HG03520 (cell line): ENCODE measurements around the gene BCS1L.

ENCODE experiments used
- ATAC-seq: cut with Tn5 transposase; IDR thresholded peaks from one replicate; pipeline ENCODE4 v1.9.1; 2021; ENCODE audit warnings: mild to moderate bottlenecking, moderate library complexity; ENCODE audit not compliant: unreplicated experiment

BCS1L gene, protein sequence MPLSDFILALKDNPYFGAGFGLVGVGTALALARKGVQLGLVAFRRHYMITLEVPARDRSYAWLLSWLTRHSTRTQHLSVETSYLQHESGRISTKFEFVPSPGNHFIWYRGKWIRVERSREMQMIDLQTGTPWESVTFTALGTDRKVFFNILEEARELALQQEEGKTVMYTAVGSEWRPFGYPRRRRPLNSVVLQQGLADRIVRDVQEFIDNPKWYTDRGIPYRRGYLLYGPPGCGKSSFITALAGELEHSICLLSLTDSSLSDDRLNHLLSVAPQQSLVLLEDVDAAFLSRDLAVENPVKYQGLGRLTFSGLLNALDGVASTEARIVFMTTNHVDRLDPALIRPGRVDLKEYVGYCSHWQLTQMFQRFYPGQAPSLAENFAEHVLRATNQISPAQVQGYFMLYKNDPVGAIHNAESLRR

DNA sequence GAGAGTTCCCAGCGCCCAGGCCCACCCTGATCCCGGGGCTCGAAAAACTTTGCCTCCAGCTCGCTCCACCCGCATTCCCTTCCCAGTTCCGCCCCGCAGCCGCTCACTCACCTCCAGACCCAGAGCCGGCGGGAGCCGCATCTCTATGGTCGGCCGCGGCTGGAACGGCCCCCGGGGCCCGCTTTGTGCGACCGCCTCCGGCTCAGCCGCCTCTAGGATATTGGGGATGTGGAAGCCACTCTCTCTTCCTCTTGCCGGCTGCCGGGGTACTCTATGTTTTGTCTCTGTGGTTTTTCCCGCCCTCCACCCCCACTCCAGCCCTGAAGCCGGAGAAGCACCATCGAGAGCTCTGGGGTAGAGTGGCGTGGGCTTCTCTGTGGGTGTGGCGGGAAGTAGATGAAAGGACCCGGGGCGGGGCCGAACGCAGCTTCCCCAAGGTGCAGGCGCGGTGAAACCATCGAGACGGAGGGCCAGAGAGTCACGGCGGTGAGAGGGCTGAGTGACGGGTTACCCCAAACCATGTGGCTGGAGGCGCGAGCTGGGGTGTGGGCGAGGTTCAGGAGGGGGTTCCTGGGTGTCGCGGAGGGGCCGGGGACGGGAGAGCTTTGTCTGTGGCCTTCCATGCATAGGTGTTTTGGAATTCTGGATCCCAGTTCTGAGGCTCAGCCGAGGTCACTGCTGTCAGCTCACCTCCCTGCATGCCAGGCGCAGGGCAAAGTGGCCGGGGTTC, at the start of gene BCS1L, which contains the start of gene ZNF142:
Gene BCS1L, plus strand, starts transcription at position 426 of the 730 bp plus-strand sequence. CDS start 1,305 bp downstream, outside the sequence.
Gene ZNF142, minus strand, starts transcription at position 366 of the 730 bp plus-strand sequence. CDS start 3,194 bp downstream, outside the sequence.
- ATAC-seq = peak; percentile 91

DNA sequence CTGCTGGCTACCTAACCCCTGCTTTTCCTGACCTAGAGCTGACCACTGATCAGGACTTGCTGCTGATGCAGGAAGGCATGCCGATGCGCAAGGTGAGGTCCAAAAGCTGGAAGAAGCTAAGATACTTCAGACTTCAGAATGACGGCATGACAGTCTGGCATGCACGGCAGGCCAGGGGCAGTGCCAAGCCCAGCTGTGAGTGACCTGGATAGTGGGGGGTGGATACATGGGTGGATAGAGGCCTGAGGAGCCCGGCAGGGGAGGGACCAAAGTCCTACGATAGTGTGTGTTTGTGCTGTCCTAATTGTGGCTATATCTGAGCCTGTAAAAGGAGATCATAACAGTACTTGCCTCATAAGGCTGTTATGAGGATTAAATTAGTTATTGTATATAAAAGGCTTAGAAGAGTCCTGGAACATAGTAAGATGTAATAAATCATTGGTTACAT, 43.6 kb upstream of the BCS1L start:
- no peak for ATAC-seq

DNA sequence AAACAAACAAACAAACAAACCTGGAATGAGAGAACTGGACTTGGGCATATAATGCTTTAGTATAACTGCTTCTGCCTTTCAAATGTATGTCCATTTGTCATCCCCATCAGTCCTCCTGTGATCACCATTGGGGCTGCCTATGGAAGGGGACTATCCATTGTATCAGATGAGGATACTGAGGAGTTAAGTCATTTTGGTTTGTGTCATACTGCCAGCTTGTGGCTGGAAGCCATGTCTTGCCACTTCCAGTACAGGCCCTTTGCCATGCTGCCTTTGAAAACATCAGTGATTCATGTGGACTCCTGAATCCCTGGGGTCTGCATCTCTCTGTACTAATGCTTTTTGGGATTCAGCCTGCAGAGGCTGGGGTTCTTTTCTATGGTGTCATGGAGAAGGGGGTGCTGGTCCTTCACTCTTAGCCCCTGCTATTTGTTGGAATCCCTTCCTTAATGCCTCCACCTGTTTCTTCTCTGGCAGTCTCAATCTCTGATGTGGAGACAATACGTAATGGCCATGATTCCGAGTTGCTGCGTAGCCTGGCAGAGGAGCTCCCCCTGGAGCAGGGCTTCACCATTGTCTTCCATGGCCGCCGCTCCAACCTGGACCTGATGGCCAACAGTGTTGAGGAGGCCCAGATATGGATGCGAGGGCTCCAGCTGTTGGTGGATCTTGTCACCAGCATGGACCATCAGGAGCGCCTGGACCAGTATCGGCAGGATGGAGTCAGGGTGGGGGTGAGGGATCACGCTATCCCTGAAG, 41.2 kb upstream of the BCS1L start:
- no peak for ATAC-seq

DNA sequence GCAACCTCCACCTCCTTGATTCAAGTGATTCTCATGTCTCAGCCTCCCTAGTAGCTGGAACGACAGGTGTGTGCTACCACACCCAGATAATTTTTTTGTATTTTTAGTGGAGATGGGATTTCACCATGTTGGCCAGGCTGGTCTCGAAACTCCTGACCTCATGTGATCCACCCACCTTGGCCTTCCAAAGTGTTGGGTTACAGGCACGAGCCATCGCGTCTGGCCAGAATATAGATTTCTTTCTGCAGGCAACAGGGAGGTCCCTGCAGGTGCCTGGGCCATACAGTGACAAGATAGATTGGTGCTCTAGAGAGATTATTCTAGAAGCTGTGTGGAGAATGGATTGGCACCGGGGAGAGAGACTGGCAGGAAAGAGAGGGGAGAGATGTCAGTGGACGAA, 38.5 kb upstream of the BCS1L start:
- ATAC-seq = no peak

DNA sequence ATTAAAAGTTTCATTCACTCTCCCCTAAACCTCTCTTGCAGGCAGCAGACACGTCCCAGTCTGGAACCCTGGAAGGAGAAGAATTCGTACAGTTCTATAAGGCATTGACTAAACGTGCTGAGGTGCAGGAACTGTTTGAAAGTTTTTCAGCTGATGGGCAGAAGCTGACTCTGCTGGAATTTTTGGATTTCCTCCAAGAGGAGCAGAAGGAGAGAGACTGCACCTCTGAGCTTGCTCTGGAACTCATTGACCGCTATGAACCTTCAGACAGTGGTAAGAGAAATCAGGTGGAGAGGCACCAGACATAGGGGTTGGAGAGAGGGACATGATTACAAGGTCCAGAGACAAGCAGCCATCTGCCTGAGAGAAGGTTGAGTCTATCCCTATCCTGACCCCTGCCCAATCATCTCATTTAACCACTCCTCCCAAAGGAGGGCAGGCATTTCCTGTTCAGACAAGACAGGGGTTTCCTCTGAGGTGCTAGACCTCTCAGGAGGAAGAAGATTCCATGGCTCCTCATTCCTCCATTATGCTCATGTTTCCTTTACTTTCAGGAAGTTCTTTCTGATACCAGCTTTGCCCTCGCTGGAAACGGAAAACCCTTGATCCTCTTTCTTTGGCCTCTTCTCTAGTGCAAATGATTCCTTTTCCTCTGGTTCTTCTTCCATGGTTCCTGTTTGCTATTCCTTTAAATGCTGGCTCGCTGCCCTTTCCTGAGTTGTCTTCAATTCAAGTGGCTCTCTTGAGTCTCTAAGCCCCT, 36.7 kb upstream of the BCS1L start:
- ATAC-seq = no peak

DNA sequence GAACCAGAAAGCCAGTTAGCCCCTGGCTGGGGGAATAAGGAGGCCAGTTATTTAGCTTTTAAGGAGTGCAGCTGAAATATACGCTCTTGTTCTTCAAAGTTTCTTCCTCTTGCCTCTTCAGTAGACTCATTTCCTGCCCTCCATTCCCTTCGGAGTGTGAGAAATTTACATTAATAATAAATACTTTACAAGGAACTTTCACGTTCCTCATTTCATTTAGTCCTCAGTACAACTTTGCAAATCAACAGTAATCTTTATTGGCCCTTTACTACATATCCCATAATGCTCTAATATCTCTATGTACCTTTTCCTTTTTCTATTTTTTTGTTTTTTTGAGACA, 36.1 kb upstream of the BCS1L start:
- ATAC-seq = no peak

DNA sequence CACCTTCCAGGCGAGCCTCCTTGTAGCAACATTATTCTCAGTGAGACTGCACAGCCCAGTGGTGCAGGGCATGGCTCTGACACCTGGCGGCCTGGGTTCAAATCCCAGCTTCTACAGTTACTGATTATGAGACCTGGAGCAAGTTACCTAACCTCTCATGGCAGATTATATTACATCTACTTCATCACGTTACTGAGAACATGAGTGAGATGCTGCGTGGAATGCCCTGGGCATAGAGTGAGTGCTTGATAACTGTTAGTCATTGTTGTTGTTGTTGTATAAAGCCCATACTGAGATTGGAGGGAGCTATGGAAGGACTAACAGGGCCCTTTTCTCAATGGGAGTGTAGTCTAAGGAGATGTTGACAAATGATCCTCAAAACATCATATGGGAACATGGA, 33.1 kb upstream of the BCS1L start:
- no peak for ATAC-seq

DNA sequence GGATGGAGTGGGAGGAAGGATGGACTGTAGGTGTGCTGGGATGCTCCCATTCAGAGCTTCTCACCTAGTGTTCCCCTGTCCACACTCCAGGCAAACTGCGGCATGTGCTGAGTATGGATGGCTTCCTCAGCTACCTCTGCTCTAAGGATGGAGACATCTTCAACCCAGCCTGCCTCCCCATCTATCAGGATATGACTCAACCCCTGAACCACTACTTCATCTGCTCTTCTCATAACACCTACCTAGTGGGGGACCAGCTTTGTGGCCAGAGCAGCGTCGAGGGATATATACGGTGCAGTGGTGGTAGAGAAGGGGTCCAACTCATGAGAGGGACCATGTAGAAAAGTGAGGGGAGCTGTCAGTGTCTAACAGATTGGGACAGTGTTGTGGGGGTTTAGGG, 31.5 kb upstream of the BCS1L start:
- ATAC-seq = no peak

DNA sequence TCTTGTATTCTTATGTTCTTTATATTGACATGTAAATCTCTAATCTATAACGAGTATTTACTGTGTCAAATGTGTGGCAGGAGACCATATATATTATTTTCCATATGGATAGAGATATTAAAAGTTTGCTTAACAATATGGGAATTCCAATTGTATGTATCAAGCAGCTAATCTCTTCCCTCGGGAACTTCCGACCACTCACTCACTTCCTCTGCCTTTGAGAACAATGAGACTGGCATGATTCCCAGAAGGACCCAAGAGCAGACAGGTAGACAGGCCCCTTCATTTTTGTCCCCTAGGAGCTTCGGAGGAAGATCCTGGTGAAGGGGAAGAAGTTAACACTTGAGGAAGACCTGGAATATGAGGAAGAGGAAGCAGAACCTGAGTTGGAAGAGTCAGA, 27.6 kb upstream of the BCS1L start:
- ATAC-seq = no peak

DNA sequence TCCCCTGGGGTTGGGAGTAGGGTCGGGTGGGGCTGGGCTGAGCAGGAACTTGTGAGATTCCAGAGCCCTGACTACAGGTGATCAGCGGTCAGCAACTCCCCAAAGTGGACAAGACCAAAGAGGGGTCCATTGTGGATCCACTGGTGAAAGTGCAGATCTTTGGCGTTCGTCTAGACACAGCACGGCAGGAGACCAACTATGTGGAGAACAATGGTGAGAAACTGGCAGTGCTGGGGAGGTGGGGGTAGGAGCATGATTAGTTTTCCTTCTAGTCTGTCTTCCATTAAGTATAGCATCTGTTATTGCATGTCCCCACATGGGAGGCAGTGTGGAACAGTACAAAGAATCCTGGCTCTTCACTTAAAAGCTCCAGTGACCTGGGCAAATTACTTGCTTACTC, 23.8 kb upstream of the BCS1L start:
- no peak for ATAC-seq

DNA sequence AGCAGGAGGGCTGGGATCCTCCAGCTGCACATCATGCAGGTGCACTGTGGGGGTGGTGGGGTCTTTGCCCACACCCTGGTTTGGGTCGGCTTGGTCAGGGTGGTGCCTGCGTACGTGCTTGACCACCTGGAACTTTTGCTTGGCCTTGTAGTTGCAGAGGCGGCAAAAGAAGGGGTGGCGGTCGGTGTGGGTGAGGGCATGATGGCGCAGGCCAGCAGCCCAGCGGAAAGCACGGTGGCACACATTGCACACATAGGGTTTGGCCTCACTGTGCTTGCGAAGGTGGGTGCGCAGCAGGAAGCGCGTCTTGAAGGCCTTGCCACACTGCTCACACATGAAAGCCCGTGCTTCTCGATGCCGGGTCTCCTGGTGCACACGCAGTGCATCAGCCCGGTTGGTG, 21.1 kb upstream of the BCS1L start:
- no peak for ATAC-seq

DNA sequence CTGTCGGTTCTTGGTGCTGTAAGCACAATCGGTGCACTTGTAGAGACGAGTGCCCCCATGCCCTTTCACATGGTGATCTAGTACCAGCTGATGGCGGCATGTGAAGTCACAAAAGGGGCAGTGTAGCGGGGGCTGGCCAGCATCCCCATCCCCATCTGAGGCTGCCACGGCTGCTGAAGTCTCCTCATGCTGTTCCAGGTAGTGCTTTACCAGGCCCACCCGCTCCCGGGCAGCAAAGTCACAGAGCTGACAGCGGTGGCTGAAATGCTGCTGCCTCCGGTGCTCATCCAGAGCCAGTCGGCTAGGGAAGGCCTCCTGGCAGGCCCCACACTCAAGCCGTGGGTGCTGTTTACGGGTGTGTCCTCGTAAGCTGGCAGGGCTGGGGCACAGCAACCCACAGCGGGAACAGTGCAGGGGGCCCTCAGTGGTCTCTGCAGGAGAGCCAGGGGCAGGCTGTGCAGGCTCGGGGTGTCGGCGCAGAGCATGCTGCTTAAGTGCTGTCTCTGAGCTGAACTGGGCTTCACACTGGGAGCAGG, 17.3 kb upstream of the BCS1L start:
- no peak for ATAC-seq

DNA sequence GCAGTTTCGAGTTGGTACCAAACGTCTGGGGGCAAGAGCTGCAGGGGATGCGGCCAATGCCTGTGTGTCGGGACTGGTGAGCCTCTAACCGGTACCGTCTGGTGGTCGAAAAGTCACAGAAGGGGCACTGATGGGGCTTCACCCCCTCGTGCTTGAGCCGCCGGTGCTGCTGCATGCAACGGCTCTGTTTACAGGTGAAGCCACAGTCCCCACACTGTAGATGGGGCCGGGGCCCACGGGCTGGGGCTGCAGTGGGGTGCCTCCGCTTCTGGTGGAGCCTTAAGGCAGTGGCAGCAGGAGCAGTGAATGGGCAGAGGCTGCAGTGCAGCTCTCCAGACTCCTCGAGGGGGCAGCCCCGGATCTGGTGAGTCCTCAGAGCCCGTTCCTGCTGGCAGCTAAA, 16.7 kb upstream of the BCS1L start:
- no peak for ATAC-seq

DNA sequence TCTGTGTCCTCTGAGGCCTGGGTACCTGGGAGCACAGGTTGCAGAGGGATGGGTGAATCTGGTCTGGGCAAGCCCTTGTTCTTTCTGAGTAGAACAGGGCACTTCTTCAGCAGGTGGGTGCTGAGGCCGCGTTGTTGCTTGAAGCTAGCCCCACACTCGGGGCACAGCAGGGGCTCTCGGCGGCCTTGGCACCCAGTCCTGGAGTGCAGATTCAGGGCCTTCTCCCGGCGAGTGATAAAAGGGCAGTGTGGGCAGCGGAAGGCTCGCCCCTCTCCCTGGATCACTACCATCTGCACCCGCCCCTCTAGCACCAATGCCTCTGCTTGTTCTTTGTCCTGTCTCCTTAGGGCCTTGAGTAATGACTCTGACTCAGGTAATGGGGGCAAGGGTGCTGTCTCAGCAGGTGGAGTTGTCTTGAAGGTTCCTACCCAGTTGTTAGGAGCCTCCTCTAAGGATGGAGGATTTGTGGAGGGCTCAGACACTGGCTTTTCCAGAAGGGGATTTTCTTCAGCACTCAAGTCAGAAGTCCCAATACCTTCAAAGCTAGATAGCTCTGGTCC, 15.7 kb upstream of the BCS1L start:
- ATAC-seq = no peak

DNA sequence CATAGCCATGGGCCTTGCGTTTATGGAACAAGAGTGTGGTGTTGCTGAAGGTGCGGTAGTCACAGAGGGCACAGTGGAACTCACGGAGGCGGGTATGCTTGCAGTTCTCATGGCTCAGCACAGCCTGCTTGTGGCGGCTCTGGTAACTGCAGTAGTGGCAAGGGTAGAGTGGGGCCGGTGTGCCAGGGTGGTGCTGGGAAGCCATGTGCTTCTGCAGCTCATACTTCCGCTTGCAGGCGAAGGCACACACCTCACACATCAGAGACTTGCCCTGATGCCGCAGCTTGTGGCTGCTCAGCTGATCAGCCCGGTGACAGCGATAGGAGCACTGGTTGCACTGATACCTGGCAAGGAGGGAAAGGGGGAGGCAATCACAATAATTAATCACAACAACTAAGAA, 14.8 kb upstream of the BCS1L start:
- ATAC-seq = no peak

DNA sequence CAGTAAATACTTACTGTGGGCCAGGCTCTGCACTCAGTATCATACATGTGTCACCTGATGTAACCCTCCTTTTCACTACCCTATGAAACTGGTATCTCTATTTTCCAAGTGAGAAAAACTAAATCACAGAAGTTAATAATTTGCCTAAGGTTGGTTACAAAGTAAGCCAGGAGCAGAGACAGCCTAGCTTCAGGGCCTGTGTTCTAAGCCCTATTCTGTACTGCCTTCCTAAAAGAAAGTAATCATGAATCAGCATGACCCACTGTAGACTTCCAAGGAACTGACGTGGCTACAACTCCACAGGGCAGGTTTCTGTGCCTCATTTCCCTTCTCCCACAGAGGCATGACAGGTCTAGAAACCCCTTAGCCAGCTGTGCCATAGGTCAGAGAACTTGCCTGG, 14.4 kb upstream of the BCS1L start:
- no peak for ATAC-seq

DNA sequence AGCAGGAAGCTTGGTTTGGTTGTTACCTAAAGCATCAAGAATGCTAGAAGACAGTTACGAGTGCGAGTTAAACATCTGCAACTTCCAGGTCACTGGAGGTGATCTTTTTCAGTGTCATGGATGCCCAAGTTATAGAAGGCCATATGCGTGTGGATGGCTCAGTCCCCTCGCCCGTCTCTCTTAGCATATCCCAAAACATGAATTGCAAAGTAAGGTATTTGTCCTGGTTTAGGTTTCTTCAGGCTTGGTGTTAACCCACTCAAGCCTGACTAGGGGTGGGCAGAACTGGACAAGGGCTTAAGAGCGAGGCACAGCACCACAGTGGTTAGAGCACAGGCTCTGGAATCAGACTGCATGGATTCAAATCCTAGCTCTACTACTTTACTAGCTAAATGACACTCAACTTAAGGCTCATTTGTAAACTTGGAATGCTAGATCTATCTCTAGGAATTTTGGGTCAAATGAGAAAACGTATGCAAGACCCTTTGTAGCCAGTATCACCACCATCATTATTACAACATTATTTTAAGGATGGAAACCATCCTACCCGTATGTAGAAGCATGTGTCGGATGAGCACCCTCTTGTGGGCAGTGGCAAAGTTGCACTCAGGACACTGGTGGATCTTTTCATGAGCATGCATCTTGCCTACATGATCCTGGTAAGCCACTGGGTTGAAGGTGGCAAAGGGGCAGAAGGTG, 11.2 kb upstream of the BCS1L start:
- no peak for ATAC-seq

DNA sequence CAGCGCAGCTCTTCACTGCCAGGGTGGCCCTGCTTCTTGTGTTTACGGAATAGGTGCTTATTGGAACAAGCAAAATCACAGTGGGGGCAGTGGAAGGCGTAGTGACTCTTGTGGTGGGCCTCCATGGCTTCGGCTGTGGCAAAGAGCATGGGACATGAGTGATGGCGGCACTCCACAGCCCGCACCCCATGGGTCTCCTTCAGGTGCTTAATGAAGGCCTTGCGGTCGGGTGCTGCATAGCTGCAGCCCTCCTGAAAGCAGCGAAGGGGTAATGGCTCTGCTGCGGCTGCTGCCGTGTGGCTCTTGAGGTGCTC, 10.7 kb upstream of the BCS1L start:
- ATAC-seq = no peak

DNA sequence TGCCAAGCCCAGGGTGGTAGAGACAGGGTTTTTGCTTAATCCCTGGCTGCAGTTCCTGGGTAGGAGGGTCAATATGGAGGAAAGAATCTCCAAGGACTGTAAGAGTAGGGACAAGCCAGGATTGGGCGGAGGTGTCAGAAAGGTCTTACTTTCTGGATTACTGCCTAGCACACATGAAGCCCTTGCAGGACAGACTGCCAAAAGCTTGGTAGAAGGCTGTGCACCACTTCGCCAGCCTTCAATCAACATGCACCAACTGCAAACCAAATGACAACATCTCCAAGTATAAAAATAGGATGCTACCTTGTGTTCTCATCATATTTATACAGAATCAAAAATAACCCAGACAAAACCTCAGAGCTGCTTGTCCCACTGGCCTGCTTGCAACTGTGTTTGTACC, 3.7 kb upstream of the BCS1L start:
- ATAC-seq = no peak
